SK-N-SH treated with all-trans-retinoic acid at 6 μM for 48 hours (cell line): Measurements from ENCODE around the gene ATXN3.

Source experiments
- ARNTL ChIP-seq: fragments of 450-650 bp; formaldehyde crosslinking; IDR thresholded peaks from 2 replicates; pipeline ENCODE4 v1.5.0; 2020; ENCODE audit warnings: low read depth, mild to moderate bottlenecking, moderate library complexity, borderline replicate concordance
- GLIS3 ChIP-seq: fragments of 250-450 bp; sonication (Bioruptor Pico); IDR thresholded peaks from 2 replicates; pipeline ENCODE4 v1.5.0; 2020; ENCODE audit warnings: mild to moderate bottlenecking, moderate library complexity
- ISL1 ChIP-seq: fragments of 250-450 bp; sonication (Bioruptor Pico); IDR thresholded peaks from 2 replicates; pipeline ENCODE4 v2.1.2; 2022; ENCODE audit warnings: mild to moderate bottlenecking, moderate library complexity
- RARB ChIP-seq: fragments of 250-450 bp; sonication (Bioruptor Pico); IDR thresholded peaks from 2 replicates; pipeline ENCODE4 v1.8.0; 2021; ENCODE audit warnings: mild to moderate bottlenecking, moderate library complexity
- TOX ChIP-seq: fragments of 250-450 bp; sonication (Bioruptor Pico); IDR thresholded peaks from 2 replicates; pipeline ENCODE4 v1.8.0; 2021; ENCODE audit warnings: mild to moderate bottlenecking, moderate library complexity, borderline replicate concordance
- ZFP3 ChIP-seq: fragments of 250-450 bp; sonication (Bioruptor Pico); IDR thresholded peaks from 2 replicates; pipeline ENCODE4 v1.5.0; 2020; ENCODE audit warnings: mild to moderate bottlenecking, moderate library complexity
- ZFP30 ChIP-seq: fragments of 450-650 bp; formaldehyde crosslinking; IDR thresholded peaks from 2 replicates; pipeline ENCODE4 v1.5.0; 2022; ENCODE audit warnings: mild to moderate bottlenecking, moderate library complexity
- ZNF565 ChIP-seq: fragments of 450-650 bp; formaldehyde crosslinking; conservative IDR thresholded peaks from 2 replicates; pipeline ENCODE4 v1.5.0; 2020; ENCODE audit warnings: low read depth, mild to moderate bottlenecking, moderate library complexity
- ZNF70 ChIP-seq: fragments of 450-650 bp; formaldehyde crosslinking; IDR thresholded peaks from 2 replicates; pipeline ENCODE4 v1.5.0; 2020; ENCODE audit warnings: mild to moderate bottlenecking, moderate library complexity
- ZNF8 ChIP-seq: fragments of 450-650 bp; formaldehyde crosslinking; IDR thresholded peaks from 2 replicates; pipeline ENCODE4 v1.5.0; 2020; ENCODE audit warnings: mild to moderate bottlenecking, moderate library complexity
- TF ChIP-seq, protein P1 (sequence below): fragments of 250-450 bp; sonication (Bioruptor Pico); IDR thresholded peaks from 2 replicates; pipeline ENCODE4 v1.8.0; 2020; ENCODE audit warnings: mild to moderate bottlenecking, moderate library complexity, borderline replicate concordance
- TF ChIP-seq, protein P2 (sequence below): fragments of 250-450 bp; sonication (Bioruptor Pico); IDR thresholded peaks from 2 replicates; pipeline ENCODE4 v1.5.1; 2021; ENCODE audit warnings: mild to moderate bottlenecking, moderate library complexity
- TF ChIP-seq, protein P3 (sequence below): fragments of 250-450 bp; sonication (Bioruptor Pico); IDR thresholded peaks from 2 replicates; pipeline ENCODE4 v1.5.1; 2020; ENCODE audit warnings: low read depth, mild to moderate bottlenecking, moderate library complexity

DNA sequence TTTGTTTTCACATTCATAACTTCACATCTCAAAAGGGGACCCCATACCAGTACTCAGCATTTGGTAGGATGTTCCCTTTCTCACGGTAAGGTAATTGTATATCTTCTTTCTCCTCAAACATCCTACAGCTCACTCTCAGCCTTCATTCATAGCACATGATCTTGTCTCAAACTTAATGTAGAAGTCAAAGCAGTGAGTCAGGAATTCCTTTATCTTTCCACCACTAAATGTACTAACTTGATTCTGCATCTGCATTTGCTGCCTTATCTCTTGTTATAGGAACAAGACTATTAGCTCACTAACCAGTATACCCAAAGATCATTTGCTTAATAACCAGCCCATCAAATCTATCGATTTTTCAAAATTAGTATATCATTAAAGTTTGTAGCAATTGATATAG lies 38.3 kb upstream of the ATXN3 start:
- TF ChIP-seq, protein P1, sequence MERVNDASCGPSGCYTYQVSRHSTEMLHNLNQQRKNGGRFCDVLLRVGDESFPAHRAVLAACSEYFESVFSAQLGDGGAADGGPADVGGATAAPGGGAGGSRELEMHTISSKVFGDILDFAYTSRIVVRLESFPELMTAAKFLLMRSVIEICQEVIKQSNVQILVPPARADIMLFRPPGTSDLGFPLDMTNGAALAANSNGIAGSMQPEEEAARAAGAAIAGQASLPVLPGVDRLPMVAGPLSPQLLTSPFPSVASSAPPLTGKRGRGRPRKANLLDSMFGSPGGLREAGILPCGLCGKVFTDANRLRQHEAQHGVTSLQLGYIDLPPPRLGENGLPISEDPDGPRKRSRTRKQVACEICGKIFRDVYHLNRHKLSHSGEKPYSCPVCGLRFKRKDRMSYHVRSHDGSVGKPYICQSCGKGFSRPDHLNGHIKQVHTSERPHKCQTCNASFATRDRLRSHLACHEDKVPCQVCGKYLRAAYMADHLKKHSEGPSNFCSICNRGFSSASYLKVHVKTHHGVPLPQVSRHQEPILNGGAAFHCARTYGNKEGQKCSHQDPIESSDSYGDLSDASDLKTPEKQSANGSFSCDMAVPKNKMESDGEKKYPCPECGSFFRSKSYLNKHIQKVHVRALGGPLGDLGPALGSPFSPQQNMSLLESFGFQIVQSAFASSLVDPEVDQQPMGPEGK (CRISPR knock-in tag) = no peak
- no peak for TF ChIP-seq TOX
- no peak for TF ChIP-seq ZNF8
- no peak for TF ChIP-seq GLIS3 (CRISPR knock-in tag)
- TF ChIP-seq, protein P2, sequence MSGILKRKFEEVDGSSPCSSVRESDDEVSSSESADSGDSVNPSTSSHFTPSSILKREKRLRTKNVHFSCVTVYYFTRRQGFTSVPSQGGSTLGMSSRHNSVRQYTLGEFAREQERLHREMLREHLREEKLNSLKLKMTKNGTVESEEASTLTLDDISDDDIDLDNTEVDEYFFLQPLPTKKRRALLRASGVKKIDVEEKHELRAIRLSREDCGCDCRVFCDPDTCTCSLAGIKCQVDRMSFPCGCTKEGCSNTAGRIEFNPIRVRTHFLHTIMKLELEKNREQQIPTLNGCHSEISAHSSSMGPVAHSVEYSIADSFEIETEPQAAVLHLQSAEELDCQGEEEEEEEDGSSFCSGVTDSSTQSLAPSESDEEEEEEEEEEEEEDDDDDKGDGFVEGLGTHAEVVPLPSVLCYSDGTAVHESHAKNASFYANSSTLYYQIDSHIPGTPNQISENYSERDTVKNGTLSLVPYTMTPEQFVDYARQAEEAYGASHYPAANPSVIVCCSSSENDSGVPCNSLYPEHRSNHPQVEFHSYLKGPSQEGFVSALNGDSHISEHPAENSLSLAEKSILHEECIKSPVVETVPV (CRISPR knock-in tag) = no peak
- no peak for TF ChIP-seq ZNF565 (CRISPR knock-in tag)
- TF ChIP-seq ZFP3 (CRISPR knock-in tag) = no peak
- TF ChIP-seq ZNF70 (CRISPR knock-in tag) = no peak
- TF ChIP-seq RARB (CRISPR knock-in tag) = no peak
- TF ChIP-seq ISL1 (CRISPR knock-in tag) = peak; percentile 54
- no peak for TF ChIP-seq ARNTL (CRISPR knock-in tag)
- TF ChIP-seq, protein P3, sequence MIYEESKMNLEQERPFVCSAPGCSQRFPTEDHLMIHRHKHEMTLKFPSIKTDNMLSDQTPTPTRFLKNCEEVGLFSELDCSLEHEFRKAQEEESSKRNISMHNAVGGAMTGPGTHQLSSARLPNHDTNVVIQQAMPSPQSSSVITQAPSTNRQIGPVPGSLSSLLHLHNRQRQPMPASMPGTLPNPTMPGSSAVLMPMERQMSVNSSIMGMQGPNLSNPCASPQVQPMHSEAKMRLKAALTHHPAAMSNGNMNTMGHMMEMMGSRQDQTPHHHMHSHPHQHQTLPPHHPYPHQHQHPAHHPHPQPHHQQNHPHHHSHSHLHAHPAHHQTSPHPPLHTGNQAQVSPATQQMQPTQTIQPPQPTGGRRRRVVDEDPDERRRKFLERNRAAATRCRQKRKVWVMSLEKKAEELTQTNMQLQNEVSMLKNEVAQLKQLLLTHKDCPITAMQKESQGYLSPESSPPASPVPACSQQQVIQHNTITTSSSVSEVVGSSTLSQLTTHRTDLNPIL (CRISPR knock-in tag) = no peak
- TF ChIP-seq ZFP30 (CRISPR knock-in tag) = no peak
